HepG2 (cell line): Measurements from ENCODE around the gene CPNE5. TPM values are rescaled to one million over a fixed set of nuclear protein-coding genes. Genes with fewer than 3 reads are reported as not detected.
A peak's percentile ranks its signal among the peaks of the same experiment; 100 is the strongest.

Source experiments
- AGO2 ChIP-seq: fragments of 200-400 bp; formaldehyde crosslinking; optimal IDR thresholded peaks from 2 replicates; pipeline ENCODE3; 2017; ENCODE audit warnings: mild to moderate bottlenecking, low read depth, low read length, moderate library complexity
- polyA plus RNA-seq, 8 experiments: library from polyadenylated mRNA; depleted of rRNA in 3 of 8; stranded (reverse) in 7 of 8; unstranded in 1 of 8; fragments of >200 nt; fragmentation: Illumina TruSeq in 4 of 8; extraction: Trizol in 4 of 8; gene quantifications; 2 replicates each; pipeline versions ENCODE4 v1.2.1 to v1.2.3, GENCODE V29; 2011 to 2016; ENCODE audit warnings: low read depth in 4 of 8, missing spikeins in 1 of 8, mixed read lengths in 1 of 8; ENCODE audit not compliant: insufficient read depth in 1 of 8
- total RNA-seq, 5 experiments: library from RNA; depleted of rRNA; stranded (reverse); fragments of >200 nt; fragmentation: Illumina TruSeq; extraction: Trizol; gene quantifications; 2 replicates each; pipeline ENCODE4 v1.2.3, GENCODE V29; 2016; ENCODE audit warnings: low read depth in 1 of 5
- TF ChIP-seq, protein P1 (sequence below): sonication (generic); formaldehyde crosslinking; IDR thresholded peaks from 2 replicates; pipeline ENCODE4 v1.4.0; 2020; ENCODE audit warnings: missing genetic modification reagents
- TF ChIP-seq, protein P2 (sequence below): sonication (generic); formaldehyde crosslinking; IDR thresholded peaks from 2 replicates; pipeline ENCODE4 v1.5.0; 2020; ENCODE audit warnings: missing genetic modification reagents
- TF ChIP-seq, protein P3 (sequence below): sonication (generic); formaldehyde crosslinking; IDR thresholded peaks from 2 replicates; pipeline ENCODE4 v1.4.0; 2020; ENCODE audit warnings: missing genetic modification reagents
- TF ChIP-seq, protein P4 (sequence below): sonication (generic); formaldehyde crosslinking; IDR thresholded peaks from 2 replicates; pipeline ENCODE4 v1.4.0; 2020; ENCODE audit warnings: missing genetic modification reagents
- TF ChIP-seq, protein P5 (sequence below): sonication (generic); formaldehyde crosslinking; conservative IDR thresholded peaks from 2 replicates; pipeline ENCODE4 v1.8.0; 2022; ENCODE audit warnings: mild to moderate bottlenecking, moderate library complexity, missing genetic modification reagents
- TF ChIP-seq, protein P6 (sequence below): sonication (generic); formaldehyde crosslinking; IDR thresholded peaks from 2 replicates; pipeline ENCODE4 v1.4.0; 2020; ENCODE audit warnings: missing genetic modification reagents

The CPNE5 gene
- total and polyA plus RNA-seq, 2 of the 13 experiments (the other 11 are each of a cell fraction or from before 2014, with no cell fraction given) = 0.16 TPM; not detected in 1

DNA sequence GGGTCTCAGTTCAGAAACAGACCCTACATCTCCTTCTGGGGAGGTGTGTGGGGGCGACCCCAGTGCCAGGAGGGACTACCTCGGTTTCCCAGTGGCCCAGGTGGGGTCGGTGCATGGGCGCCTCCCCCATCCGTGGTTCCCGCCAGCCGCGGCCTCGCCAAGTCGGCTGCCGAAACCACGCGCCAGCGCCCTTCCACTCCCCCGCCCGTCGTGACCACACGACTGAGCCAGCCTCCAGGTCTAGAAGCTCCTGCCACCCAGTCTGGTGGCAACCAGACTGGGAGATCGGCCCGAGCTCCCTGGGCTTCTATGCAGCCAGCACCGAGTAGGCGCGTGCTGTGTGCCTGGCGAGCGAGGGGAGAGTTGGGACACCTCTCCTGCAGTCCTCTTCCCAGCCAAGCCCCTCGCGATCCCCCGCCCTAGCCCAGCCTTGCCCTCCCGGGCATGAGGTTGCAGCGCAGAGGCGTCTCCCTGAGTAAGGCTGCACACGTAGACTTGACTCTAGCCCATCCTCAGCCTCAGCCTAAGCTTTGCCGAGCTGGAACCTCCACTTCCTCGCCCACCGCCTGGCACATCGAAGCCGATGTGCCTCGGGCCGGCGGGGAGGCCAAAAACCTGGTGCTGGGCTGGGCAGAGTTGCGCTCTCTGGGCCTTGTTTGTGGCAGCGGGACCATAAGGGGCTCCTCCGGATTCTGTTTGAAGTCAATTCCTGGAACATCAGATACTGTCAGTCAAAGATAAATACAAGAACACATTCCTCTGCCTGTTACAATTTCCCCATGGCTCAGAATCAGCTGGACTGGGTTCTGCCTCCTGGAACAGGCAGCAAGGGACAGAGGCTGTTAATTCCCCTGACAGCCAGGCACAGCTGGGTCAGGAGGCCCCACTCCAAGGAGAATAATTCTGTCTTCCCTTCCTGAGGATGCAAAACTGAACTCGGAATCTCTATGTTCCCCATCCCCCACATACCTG is 1.5 kb upstream of the CPNE5 start (continued):
- TF ChIP-seq, protein P1, sequence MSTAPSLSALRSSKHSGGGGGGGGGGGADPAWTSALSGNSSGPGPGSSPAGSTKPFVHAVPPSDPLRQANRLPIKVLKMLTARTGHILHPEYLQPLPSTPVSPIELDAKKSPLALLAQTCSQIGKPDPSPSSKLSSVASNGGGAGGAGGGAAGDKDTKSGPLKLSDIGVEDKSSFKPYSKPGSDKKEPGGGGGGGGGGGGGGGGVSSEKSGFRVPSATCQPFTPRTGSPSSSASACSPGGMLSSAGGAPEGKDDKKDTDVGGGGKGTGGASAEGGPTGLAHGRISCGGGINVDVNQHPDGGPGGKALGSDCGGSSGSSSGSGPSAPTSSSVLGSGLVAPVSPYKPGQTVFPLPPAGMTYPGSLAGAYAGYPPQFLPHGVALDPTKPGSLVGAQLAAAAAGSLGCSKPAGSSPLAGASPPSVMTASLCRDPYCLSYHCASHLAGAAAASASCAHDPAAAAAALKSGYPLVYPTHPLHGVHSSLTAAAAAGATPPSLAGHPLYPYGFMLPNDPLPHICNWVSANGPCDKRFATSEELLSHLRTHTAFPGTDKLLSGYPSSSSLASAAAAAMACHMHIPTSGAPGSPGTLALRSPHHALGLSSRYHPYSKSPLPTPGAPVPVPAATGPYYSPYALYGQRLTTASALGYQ (CRISPR knock-in tag) = peak; percentile 40; the same call in 1 of the 2 replicates
- no peak for TF ChIP-seq AGO2
- TF ChIP-seq, protein P2, sequence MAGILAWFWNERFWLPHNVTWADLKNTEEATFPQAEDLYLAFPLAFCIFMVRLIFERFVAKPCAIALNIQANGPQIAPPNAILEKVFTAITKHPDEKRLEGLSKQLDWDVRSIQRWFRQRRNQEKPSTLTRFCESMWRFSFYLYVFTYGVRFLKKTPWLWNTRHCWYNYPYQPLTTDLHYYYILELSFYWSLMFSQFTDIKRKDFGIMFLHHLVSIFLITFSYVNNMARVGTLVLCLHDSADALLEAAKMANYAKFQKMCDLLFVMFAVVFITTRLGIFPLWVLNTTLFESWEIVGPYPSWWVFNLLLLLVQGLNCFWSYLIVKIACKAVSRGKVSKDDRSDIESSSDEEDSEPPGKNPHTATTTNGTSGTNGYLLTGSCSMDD = 0 out of 2 replicates have a peak, but pooled peaks have one; percentile 38
- TF ChIP-seq, protein P3, sequence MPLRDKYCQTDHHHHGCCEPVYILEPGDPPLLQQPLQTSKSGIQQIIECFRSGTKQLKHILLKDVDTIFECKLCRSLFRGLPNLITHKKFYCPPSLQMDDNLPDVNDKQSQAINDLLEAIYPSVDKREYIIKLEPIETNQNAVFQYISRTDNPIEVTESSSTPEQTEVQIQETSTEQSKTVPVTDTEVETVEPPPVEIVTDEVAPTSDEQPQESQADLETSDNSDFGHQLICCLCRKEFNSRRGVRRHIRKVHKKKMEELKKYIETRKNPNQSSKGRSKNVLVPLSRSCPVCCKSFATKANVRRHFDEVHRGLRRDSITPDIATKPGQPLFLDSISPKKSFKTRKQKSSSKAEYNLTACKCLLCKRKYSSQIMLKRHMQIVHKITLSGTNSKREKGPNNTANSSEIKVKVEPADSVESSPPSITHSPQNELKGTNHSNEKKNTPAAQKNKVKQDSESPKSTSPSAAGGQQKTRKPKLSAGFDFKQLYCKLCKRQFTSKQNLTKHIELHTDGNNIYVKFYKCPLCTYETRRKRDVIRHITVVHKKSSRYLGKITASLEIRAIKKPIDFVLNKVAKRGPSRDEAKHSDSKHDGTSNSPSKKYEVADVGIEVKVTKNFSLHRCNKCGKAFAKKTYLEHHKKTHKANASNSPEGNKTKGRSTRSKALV (CRISPR knock-in tag) = peak; percentile 89; the same call in 1 of the 2 replicates
- TF ChIP-seq, protein P4, sequence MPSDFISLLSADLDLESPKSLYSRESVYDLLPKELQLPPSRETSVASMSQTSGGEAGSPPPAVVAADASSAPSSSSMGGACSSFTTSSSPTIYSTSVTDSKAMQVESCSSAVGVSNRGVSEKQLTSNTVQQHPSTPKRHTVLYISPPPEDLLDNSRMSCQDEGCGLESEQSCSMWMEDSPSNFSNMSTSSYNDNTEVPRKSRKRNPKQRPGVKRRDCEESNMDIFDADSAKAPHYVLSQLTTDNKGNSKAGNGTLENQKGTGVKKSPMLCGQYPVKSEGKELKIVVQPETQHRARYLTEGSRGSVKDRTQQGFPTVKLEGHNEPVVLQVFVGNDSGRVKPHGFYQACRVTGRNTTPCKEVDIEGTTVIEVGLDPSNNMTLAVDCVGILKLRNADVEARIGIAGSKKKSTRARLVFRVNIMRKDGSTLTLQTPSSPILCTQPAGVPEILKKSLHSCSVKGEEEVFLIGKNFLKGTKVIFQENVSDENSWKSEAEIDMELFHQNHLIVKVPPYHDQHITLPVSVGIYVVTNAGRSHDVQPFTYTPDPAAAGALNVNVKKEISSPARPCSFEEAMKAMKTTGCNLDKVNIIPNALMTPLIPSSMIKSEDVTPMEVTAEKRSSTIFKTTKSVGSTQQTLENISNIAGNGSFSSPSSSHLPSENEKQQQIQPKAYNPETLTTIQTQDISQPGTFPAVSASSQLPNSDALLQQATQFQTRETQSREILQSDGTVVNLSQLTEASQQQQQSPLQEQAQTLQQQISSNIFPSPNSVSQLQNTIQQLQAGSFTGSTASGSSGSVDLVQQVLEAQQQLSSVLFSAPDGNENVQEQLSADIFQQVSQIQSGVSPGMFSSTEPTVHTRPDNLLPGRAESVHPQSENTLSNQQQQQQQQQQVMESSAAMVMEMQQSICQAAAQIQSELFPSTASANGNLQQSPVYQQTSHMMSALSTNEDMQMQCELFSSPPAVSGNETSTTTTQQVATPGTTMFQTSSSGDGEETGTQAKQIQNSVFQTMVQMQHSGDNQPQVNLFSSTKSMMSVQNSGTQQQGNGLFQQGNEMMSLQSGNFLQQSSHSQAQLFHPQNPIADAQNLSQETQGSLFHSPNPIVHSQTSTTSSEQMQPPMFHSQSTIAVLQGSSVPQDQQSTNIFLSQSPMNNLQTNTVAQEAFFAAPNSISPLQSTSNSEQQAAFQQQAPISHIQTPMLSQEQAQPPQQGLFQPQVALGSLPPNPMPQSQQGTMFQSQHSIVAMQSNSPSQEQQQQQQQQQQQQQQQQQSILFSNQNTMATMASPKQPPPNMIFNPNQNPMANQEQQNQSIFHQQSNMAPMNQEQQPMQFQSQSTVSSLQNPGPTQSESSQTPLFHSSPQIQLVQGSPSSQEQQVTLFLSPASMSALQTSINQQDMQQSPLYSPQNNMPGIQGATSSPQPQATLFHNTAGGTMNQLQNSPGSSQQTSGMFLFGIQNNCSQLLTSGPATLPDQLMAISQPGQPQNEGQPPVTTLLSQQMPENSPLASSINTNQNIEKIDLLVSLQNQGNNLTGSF (CRISPR knock-in tag) = peak; percentile 33; the same call in 1 of the 2 replicates
- TF ChIP-seq, protein P5, sequence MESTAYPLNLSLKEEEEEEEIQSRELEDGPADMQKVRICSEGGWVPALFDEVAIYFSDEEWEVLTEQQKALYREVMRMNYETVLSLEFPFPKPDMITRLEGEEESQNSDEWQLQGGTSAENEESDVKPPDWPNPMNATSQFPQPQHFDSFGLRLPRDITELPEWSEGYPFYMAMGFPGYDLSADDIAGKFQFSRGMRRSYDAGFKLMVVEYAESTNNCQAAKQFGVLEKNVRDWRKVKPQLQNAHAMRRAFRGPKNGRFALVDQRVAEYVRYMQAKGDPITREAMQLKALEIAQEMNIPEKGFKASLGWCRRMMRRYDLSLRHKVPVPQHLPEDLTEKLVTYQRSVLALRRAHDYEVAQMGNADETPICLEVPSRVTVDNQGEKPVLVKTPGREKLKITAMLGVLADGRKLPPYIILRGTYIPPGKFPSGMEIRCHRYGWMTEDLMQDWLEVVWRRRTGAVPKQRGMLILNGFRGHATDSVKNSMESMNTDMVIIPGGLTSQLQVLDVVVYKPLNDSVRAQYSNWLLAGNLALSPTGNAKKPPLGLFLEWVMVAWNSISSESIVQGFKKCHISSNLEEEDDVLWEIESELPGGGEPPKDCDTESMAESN (CRISPR knock-in tag) = 0 out of 2 replicates have a peak, but pooled peaks have one; percentile 26
- TF ChIP-seq, protein P6, sequence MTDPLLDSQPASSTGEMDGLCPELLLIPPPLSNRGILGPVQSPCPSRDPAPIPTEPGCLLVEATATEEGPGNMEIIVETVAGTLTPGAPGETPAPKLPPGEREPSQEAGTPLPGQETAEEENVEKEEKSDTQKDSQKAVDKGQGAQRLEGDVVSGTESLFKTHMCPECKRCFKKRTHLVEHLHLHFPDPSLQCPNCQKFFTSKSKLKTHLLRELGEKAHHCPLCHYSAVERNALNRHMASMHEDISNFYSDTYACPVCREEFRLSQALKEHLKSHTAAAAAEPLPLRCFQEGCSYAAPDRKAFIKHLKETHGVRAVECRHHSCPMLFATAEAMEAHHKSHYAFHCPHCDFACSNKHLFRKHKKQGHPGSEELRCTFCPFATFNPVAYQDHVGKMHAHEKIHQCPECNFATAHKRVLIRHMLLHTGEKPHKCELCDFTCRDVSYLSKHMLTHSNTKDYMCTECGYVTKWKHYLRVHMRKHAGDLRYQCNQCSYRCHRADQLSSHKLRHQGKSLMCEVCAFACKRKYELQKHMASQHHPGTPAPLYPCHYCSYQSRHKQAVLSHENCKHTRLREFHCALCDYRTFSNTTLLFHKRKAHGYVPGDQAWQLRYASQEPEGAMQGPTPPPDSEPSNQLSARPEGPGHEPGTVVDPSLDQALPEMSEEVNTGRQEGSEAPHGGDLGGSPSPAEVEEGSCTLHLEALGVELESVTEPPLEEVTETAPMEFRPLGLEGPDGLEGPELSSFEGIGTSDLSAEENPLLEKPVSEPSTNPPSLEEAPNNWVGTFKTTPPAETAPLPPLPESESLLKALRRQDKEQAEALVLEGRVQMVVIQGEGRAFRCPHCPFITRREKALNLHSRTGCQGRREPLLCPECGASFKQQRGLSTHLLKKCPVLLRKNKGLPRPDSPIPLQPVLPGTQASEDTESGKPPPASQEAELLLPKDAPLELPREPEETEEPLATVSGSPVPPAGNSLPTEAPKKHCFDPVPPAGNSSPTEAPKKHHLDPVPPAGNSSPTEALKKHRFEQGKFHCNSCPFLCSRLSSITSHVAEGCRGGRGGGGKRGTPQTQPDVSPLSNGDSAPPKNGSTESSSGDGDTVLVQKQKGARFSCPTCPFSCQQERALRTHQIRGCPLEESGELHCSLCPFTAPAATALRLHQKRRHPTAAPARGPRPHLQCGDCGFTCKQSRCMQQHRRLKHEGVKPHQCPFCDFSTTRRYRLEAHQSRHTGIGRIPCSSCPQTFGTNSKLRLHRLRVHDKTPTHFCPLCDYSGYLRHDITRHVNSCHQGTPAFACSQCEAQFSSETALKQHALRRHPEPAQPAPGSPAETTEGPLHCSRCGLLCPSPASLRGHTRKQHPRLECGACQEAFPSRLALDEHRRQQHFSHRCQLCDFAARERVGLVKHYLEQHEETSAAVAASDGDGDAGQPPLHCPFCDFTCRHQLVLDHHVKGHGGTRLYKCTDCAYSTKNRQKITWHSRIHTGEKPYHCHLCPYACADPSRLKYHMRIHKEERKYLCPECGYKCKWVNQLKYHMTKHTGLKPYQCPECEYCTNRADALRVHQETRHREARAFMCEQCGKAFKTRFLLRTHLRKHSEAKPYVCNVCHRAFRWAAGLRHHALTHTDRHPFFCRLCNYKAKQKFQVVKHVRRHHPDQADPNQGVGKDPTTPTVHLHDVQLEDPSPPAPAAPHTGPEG (CRISPR knock-in tag) = 0 out of 2 replicates have a peak, but pooled peaks have one; percentile 42
